Neural progenitor cell (in vitro differentiated cells): ENCODE data around the gene ZKSCAN4. TPM values are rescaled to one million over a fixed set of nuclear protein-coding genes. Genes with fewer than 3 reads are reported as not detected.

ENCODE experiments used
- DNase-seq: peaks from one replicate; pipeline ENCODE4 v3.0.0-alpha.2; 2016; ENCODE audit warnings: low spot score
- H2AFZ ChIP-seq: fragments of 200-600 bp; sonication (generic); replicated peaks from 2 replicates; pipeline ENCODE4 v1.6.1; 2016; ENCODE audit warnings: antibody characterized with exemption
- H3F3A ChIP-seq: fragments of 200-600 bp; sonication (generic); 2 replicates; pipeline ENCODE4 v1.6.1; 2016; ENCODE audit warnings: antibody characterized with exemption, low read depth
- H3K27ac ChIP-seq: fragments of 200-600 bp; sonication (generic); 2 replicates; pipeline ENCODE4 v1.5.1; 2016; ENCODE audit warnings: mild to moderate bottlenecking
- H3K27me3 ChIP-seq: fragments of 200-600 bp; sonication (generic); 2 replicates; pipeline ENCODE4 v1.6.1; 2016; ENCODE audit warnings: mild to moderate bottlenecking, moderate library complexity
- H3K36me3 ChIP-seq: fragments of 200-600 bp; sonication (generic); 2 replicates; pipeline ENCODE4 v1.5.1; 2016
- H3K4me1 ChIP-seq: fragments of 200-600 bp; sonication (generic); 2 replicates; pipeline ENCODE4 v1.6.1; 2016; ENCODE audit warnings: mixed run types
- H3K4me2 ChIP-seq: fragments of 200-600 bp; sonication (generic); 2 replicates; pipeline ENCODE4 v1.6.1; 2016
- H3K4me3 ChIP-seq: fragments of 200-600 bp; sonication (generic); 2 replicates; pipeline ENCODE4 v1.5.1; 2016
- H3K79me2 ChIP-seq: fragments of 200-600 bp; sonication (generic); 2 replicates; pipeline ENCODE4 v1.6.1; 2016; ENCODE audit warnings: low read depth
- H3K9ac ChIP-seq: fragments of 200-600 bp; sonication (generic); 2 replicates; pipeline ENCODE4 v1.6.1; 2016
- H3K9me3 ChIP-seq: fragments of 200-600 bp; sonication (generic); 2 replicates; pipeline ENCODE4 v1.5.1; 2016; ENCODE audit warnings: low read depth
- H4K20me1 ChIP-seq: fragments of 200-600 bp; sonication (generic); 2 replicates; pipeline ENCODE4 v1.6.1; 2016; ENCODE audit warnings: low read depth
- H3K27ac Mint-ChIP-seq: 3 replicates; pipeline ENCODE4 v1.8.0; 2021; ENCODE audit warnings: mixed read lengths
- H3K27me3 Mint-ChIP-seq: 2 replicates; pipeline ENCODE4 v1.8.0; 2022; ENCODE audit warnings: low read depth, mild to moderate bottlenecking, inconsistent platforms, moderate library complexity, mixed read lengths; ENCODE audit not compliant: insufficient read depth
- H3K36me3 Mint-ChIP-seq: 3 replicates; pipeline ENCODE4 v1.8.0; 2021; ENCODE audit warnings: mixed read lengths
- H3K4me1 Mint-ChIP-seq: 3 replicates; pipeline ENCODE4 v1.8.0; 2021; ENCODE audit warnings: mixed read lengths
- H3K4me3 Mint-ChIP-seq: 3 replicates; pipeline ENCODE4 v1.8.0; 2021; ENCODE audit warnings: mild to moderate bottlenecking, moderate library complexity, mixed read lengths
- H3K9me3 Mint-ChIP-seq: 3 replicates; pipeline ENCODE4 v1.8.0; 2020; ENCODE audit warnings: mixed read lengths
- EZH2 ChIP-seq: fragments of 200-600 bp; sonication (generic); IDR thresholded peaks from 2 replicates; pipeline ENCODE4 v1.6.1; 2017; ENCODE audit warnings: antibody characterized with exemption, mild to moderate bottlenecking, moderate library complexity
- EZH2phosphoT487 ChIP-seq: fragments of 200-600 bp; sonication (generic); IDR thresholded peaks from 2 replicates; pipeline ENCODE4 v1.6.1; 2017; ENCODE audit warnings: antibody characterized with exemption
- total RNA-seq: library from RNA; depleted of rRNA; stranded (reverse); fragments of >200 nt; gene quantifications from 2 replicates; pipeline ENCODE4 v1.2.3, GENCODE V29; 2015; ENCODE audit warnings: low replicate concordance
- TF ChIP-seq, protein P1 (sequence below): fragments of 200-600 bp; sonication (generic); IDR thresholded peaks from 2 replicates; pipeline ENCODE4 v1.5.1; 2017; ENCODE audit warnings: antibody characterized with exemption, mild to moderate bottlenecking

ZKSCAN4 gene
- total RNA-seq = 5.9 and 9.8 TPM in 2 replicates

DNA sequence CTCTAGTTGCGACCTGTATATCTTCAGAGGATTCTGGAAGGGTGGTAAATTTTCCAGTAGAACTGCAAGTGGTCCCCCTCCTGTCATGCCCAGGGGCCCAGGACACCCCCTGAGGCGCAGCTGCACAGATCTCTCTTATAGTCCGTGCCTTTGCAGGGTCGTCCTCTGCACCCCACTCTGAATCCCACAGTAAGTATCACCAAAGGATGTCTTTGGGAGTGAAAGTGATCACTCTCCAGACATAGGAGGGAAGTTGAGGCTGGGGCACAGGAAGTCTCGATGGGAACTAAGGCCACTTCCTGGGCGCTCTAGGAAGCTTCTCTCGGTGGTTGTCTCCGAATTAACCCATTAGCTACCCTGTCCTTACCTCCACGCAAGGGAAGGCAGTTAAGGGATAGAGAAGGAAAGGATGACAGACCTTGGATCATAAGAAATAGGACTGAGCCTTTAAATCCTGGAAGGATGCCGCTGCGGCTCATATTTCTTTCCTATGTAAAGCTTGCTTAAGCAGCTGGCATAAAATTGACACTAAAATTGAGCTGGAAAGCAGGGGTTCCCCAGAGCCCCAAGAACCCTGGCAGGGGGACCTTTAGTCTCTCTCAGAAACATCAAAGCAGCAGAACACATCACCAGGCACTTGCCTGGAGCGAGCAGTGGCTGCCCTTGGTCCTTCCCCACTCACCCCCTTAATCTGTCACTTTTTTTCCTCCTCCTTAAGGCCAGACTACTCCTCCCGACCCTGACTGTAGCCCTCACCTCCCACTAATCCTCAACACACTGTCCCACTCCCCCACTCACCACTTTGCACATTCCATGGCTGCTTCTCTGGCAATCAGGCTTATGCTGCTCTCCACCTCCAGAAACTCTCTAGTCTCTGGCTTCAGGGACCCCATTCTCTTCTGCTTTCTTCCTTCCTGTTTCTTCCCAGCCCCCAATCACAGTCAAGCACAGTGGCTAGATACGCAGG, at the start of gene ZKSCAN4:
Gene ZKSCAN4 (minus strand): TSS at position 261 of the 967 bp plus-strand sequence. CDS start 289 bp downstream, outside the sequence.
- H3K4me1 ChIP-seq = peaks cover 8% of the 10 kb centered on the region
- peak within 1 kb of the TSS; percentile 69 for H2AFZ ChIP-seq
- H3K4me3 Mint-ChIP-seq = peak within 1 kb of the TSS; percentile 98
- no peak within 1 kb of the TSS for H3K27ac ChIP-seq
- H3K4me1 Mint-ChIP-seq = peaks cover 11% of the 10 kb centered on the region
- H3K4me2 ChIP-seq = peak within 1 kb of the TSS; percentile 80
- no peaks in the 10 kb centered on the region for H4K20me1 ChIP-seq
- peaks cover 6% of the 10 kb centered on the region for H3K27me3 ChIP-seq
- peak within 1 kb of the TSS; percentile 96 for H3K27ac Mint-ChIP-seq
- TF ChIP-seq EZH2 (no peak), EZH2phosphoT487 (no peak)
- TF ChIP-seq, protein P1, sequence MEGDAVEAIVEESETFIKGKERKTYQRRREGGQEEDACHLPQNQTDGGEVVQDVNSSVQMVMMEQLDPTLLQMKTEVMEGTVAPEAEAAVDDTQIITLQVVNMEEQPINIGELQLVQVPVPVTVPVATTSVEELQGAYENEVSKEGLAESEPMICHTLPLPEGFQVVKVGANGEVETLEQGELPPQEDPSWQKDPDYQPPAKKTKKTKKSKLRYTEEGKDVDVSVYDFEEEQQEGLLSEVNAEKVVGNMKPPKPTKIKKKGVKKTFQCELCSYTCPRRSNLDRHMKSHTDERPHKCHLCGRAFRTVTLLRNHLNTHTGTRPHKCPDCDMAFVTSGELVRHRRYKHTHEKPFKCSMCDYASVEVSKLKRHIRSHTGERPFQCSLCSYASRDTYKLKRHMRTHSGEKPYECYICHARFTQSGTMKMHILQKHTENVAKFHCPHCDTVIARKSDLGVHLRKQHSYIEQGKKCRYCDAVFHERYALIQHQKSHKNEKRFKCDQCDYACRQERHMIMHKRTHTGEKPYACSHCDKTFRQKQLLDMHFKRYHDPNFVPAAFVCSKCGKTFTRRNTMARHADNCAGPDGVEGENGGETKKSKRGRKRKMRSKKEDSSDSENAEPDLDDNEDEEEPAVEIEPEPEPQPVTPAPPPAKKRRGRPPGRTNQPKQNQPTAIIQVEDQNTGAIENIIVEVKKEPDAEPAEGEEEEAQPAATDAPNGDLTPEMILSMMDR = no peak
- H3K36me3 Mint-ChIP-seq = peaks cover 3% of the 10 kb centered on the region
- peaks cover 24% of the 10 kb centered on the region for H3K79me2 ChIP-seq
- peak within 1 kb of the TSS; percentile 70 for H3K9ac ChIP-seq
- no peaks in the 10 kb centered on the region for H3K9me3 Mint-ChIP-seq
- peak; percentile 88 for DNase-seq
- H3K9me3 ChIP-seq = no peaks in the 10 kb centered on the region
- H3K27me3 Mint-ChIP-seq = no peaks in the 10 kb centered on the region
- H3K4me3 ChIP-seq = peak within 1 kb of the TSS; percentile 68
- no peaks in the 10 kb centered on the region for H3F3A ChIP-seq
- H3K36me3 ChIP-seq = peaks cover 3% of the 10 kb centered on the region

DNA sequence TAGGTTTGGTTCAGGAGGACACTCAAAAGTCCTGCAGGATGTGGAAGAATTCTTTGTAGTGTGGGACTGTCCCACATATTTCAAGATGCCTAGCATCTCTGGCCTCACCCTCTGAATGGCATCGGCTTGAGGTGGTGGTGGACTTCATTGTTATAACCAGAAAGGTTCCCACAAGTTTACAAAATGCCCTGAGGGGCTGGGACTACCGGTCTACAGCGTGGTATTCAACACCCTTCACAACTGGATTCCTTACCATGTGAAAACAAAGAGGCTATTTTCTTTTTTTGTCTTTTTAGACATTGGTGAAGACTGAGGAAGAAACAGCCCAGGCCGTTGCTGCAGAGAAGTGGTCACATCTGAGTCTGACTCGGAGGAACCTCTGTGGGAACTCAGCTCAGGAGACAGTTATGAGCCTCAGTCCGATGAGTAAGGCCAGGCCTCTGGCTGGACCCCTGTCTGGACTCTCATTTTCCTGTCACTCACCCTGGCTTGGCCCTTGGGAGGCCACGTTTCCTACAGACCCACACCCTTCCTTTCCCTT, 44.5 kb upstream of the ZKSCAN4 start:
- H3K36me3 Mint-ChIP-seq = peaks cover 24% of the 10 kb centered on the region
- H3K36me3 ChIP-seq = no peaks in the 10 kb centered on the region
- no peaks in the 10 kb centered on the region for H3K4me1 ChIP-seq
- H3K4me2 ChIP-seq = no peak overlapping the region
- H3K27me3 ChIP-seq = no peaks in the 10 kb centered on the region
- H3K9me3 ChIP-seq = no peaks in the 10 kb centered on the region
- no peaks in the 10 kb centered on the region for H3K9me3 Mint-ChIP-seq
- DNase-seq = no peak
- H3K27me3 Mint-ChIP-seq = no peaks in the 10 kb centered on the region
- no peak overlapping the region for H3K4me3 ChIP-seq
- TF ChIP-seq EZH2phosphoT487 (no peak), EZH2 (no peak)
- TF ChIP-seq, protein P1 = no peak
- no peak overlapping the region for H3K27ac Mint-ChIP-seq
- no peak overlapping the region for H3K4me3 Mint-ChIP-seq
- no peaks in the 10 kb centered on the region for H3F3A ChIP-seq
- no peak overlapping the region for H2AFZ ChIP-seq
- H3K79me2 ChIP-seq = no peaks in the 10 kb centered on the region
- no peaks in the 10 kb centered on the region for H4K20me1 ChIP-seq
- H3K4me1 Mint-ChIP-seq = no peaks in the 10 kb centered on the region
- H3K27ac ChIP-seq = no peak overlapping the region
- H3K9ac ChIP-seq = no peak overlapping the region

DNA sequence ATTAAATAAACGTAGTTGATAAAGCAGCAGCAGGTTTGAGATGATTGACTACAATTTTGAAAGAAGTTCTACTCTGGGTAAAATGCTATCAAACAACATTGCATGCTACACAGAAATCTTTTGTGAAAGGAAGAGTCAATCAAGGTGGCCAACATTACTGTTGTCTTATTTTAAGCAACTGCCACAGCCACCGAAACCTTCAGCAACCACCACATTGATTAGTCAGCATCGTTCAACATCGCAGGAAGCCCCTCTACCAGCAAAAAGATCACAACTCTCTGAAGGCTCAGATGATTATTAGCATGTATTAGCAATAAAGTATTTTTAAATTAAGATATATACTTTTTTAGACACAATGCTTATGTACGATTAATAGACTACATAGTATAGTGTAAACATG, 43.3 kb upstream of the ZKSCAN4 start:
- Histone ChIP-seq H3K9me3 (no peaks in the 10 kb centered on the region), H3F3A (no peaks in the 10 kb centered on the region), H2AFZ (no peak overlapping the region), H3K27me3 (no peaks in the 10 kb centered on the region), H3K79me2 (no peaks in the 10 kb centered on the region), H3K4me2 (no peak overlapping the region), H3K27ac (no peak overlapping the region), H3K36me3 (no peaks in the 10 kb centered on the region), H3K4me3 (no peak overlapping the region), H3K4me1 (no peaks in the 10 kb centered on the region), H4K20me1 (no peaks in the 10 kb centered on the region), H3K9ac (no peak overlapping the region)
- Mint-ChIP-seq H3K4me1 (no peaks in the 10 kb centered on the region), H3K4me3 (no peak overlapping the region), H3K36me3 (peaks cover 25% of the 10 kb centered on the region), H3K27ac (no peak overlapping the region), H3K27me3 (no peaks in the 10 kb centered on the region), H3K9me3 (peaks cover 2% of the 10 kb centered on the region)
- TF ChIP-seq EZH2phosphoT487 (no peak), EZH2 (no peak)
- TF ChIP-seq, protein P1 = no peak
- DNase-seq = no peak
